ENCODE data around the gene PPM1E. TPM values are rescaled to one million over a fixed set of nuclear protein-coding genes. Genes with fewer than 3 reads are reported as not detected.
"Not testable (repeated sequence)": the region's sequence is repeated elsewhere in the genome, so short reads cannot be mapped to it uniquely, and the experiment has no call there.

Gene PPM1E
- total and polyA plus RNA-seq, 8 donors: 0.09 to 1.3 (median 0.42) TPM

GRCh38 chr17:58837699-58838098 lies 82.0 kb downstream of the PPM1E start:
- FAIRE-seq: no peak
- 77 to 84% methylated on average over 5 of the region's 5 CpGs for WGBS, 2 donors

DNA sequence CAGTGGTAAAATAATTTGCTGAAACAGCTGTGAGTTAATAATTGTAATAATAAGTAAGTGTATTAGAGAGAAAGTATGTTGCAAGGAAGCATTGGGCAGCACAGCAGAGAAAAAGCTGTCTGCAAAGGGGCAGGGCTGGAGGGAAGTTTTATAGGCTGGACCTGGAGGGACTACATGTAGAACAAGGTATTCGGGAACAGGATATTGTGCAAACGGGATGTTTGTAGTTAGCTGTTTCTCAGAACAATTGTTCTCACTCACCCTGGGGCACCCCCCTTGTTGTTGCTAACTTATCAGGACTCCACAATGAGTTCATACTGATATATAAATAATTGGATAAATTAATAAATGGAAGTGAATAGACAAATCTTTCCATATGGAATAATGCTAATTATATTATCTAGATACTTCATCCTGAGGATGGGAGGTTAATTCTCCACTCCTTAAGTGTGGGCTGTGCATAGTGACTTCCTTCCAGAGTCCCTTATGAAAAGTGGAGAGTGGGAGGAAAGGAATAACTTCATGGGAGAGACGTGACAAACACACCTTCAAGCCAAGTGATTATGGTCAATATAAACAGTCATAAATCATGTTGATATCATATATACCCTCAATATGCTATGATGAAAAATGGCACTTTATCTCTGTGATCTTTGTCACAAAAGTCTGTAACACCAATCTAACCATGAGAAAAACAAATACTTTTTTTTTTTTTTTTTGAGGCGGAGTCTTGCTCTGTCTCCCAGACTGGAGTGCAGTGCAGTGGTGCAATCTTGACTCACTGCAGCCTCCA lies 85.4 kb downstream of the PPM1E start:
- intact Hi-C loops (cut with DNase I): no loop called here
- H3K36me3 ChIP-seq: no peaks in the 10 kb centered on the region
- H3K4me1 ChIP-seq: no peaks in the 10 kb centered on the region
- DNase-seq: no peak
- no peaks in the 10 kb centered on the region for H3K27me3 ChIP-seq
- H3K4me3 ChIP-seq: no peak overlapping the region
- no peak overlapping the region for H3K27ac ChIP-seq
- ATAC-seq: no peak
- WGBS, 2 donors: 32 to 45% methylated on average over 4 of the region's 4 CpGs
- no peaks in the 10 kb centered on the region for H3K9me3 ChIP-seq
- TF ChIP-seq, protein P1, sequence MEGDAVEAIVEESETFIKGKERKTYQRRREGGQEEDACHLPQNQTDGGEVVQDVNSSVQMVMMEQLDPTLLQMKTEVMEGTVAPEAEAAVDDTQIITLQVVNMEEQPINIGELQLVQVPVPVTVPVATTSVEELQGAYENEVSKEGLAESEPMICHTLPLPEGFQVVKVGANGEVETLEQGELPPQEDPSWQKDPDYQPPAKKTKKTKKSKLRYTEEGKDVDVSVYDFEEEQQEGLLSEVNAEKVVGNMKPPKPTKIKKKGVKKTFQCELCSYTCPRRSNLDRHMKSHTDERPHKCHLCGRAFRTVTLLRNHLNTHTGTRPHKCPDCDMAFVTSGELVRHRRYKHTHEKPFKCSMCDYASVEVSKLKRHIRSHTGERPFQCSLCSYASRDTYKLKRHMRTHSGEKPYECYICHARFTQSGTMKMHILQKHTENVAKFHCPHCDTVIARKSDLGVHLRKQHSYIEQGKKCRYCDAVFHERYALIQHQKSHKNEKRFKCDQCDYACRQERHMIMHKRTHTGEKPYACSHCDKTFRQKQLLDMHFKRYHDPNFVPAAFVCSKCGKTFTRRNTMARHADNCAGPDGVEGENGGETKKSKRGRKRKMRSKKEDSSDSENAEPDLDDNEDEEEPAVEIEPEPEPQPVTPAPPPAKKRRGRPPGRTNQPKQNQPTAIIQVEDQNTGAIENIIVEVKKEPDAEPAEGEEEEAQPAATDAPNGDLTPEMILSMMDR (IDR thresholded peaks at IDR 0.05): no peak
- FAIRE-seq: no peak

More at GRCh38 chr17:58837699-58838098, 82.0 kb downstream of the PPM1E start:
- DNase-seq: no peak
- H3K9me3 ChIP-seq: no peaks in the 10 kb centered on the region
- no peaks in the 10 kb centered on the region for H3K4me1 ChIP-seq
- H3K27ac ChIP-seq: no peak overlapping the region
- H3K36me3 ChIP-seq: no peaks in the 10 kb centered on the region
- TF ChIP-seq, protein P1 (IDR thresholded peaks at IDR 0.05): no peak
- no peak overlapping the region for H3K4me3 ChIP-seq
- intact Hi-C loops (cut with DNase I): no loop called here
- no peak for ATAC-seq
- no peaks in the 10 kb centered on the region for H3K27me3 ChIP-seq

DNA sequence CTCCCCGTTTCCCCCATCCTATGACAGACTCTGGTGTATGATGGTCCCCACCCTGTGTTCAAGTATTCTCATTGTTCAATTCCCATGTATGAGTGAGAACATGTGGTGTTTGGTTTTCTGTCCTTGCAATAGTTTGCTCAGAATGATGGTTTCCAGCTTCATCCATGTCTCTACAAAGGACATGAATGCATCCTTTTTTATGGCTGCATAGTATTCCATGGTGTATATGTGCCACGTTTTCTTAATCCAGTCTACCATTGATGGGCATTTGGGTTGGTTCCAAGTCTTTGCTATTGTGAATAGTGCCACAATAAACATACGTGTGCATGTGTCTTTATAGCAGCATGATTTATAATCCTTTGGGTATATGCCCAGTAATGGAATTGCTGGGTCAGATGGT lies 90.8 kb downstream of the PPM1E start:
- H3K4me1 ChIP-seq; FAIRE-seq; ATAC-seq; H3K27me3 ChIP-seq; H3K9me3 ChIP-seq; H3K36me3 ChIP-seq; DNase-seq; H3K27ac ChIP-seq; H3K4me3 ChIP-seq; intact Hi-C loops (cut with DNase I): not testable (repeated sequence)
- WGBS, 2 donors: 34 to 79% methylated on average over 2 to 3 of the region's 3 CpGs

GRCh38 chr17:58850106-58850505 lies 94.5 kb downstream of the PPM1E start:
- H3K4me1 ChIP-seq; H3K9me3 ChIP-seq; intact Hi-C loops (cut with DNase I); H3K4me3 ChIP-seq; DNase-seq; FAIRE-seq; ATAC-seq; H3K36me3 ChIP-seq; H3K27me3 ChIP-seq; H3K27ac ChIP-seq: not testable (repeated sequence)
- WGBS, 2 donors: 91 to 100% methylated on average over 2 of the region's 2 CpGs

DNA sequence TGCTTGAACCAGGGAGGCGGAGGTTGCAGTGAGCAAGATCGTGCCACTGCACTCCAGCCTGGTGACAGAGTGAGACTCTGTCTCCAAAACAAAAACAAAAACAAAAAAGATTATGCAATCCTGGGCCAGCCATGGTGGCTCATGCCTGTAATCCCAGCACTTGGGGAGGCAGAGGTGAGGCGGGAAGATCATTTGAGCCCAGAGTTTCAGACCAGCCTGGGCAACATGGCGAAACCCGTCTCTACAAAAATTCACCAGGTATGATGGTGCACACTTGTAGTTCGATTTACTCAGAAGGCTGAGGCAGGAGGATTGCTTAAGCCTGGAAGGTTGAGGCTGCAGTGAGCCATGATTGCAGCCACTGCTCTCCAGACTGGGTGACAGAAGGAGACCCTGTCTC lies 109.6 kb downstream of the PPM1E start:
- FAIRE-seq (no peak), DNase-seq (no peak), ATAC-seq (no peak)
- 70 to 85% methylated on average over 6 of the region's 6 CpGs for WGBS, 2 donors
- intact Hi-C loops (cut with DNase I): no loop called here
- Histone ChIP-seq H3K27me3 (no peaks in the 10 kb centered on the region), H3K27ac (no peak overlapping the region), H3K4me3 (no peak overlapping the region), H3K4me1 (no peaks in the 10 kb centered on the region), H3K36me3 (no peaks in the 10 kb centered on the region), H3K9me3 (no peaks in the 10 kb centered on the region)
- TF ChIP-seq, protein P1 (IDR thresholded peaks at IDR 0.05): no peak

- H3K36me3 ChIP-seq: no peaks in the 10 kb centered on the region
- no peak for ATAC-seq
- H3K27ac ChIP-seq: no peak overlapping the region
- intact Hi-C loops (cut with DNase I): no loop called here
- TF ChIP-seq, protein P1 (IDR thresholded peaks at IDR 0.05): no peak
- H3K27me3 ChIP-seq: no peaks in the 10 kb centered on the region
- WGBS, 2 donors: 82 to 88% methylated on average over 4 of the region's 4 CpGs
- H3K9me3 ChIP-seq: no peaks in the 10 kb centered on the region
- no peaks in the 10 kb centered on the region for H3K4me1 ChIP-seq
- FAIRE-seq: no peak
- no peak overlapping the region for H3K4me3 ChIP-seq
- no peak for DNase-seq
Observed at GRCh38 chr17:58870747-58871146, 115.1 kb downstream of the PPM1E start.
